Smooth muscle cell (in vitro differentiated cells): ENCODE data around the gene EXOG. TPM values are rescaled to one million over a fixed set of nuclear protein-coding genes. Genes with fewer than 3 reads are reported as not detected.

Experiments used
- DNase-seq: peaks from one replicate; lab custom pipeline; 2025; ENCODE audit not compliant: unreplicated experiment; lab: John Stamatoyannopoulos, UW
- H2AFZ ChIP-seq: fragments of 200-600 bp; sonication (generic); 2 replicates; pipeline ENCODE4 v1.6.0; 2016; ENCODE audit warnings: antibody characterized with exemption, low read depth, mild to moderate bottlenecking
- H3F3A ChIP-seq: fragments of 200-600 bp; sonication (generic); 2 replicates; pipeline ENCODE4 v1.6.0; 2017; ENCODE audit warnings: antibody characterized with exemption, low read depth
- H3K27ac ChIP-seq: fragments of 200-600 bp; sonication (generic); 2 replicates; pipeline ENCODE4 v1.5.1; 2016; ENCODE audit warnings: low read depth, mild to moderate bottlenecking
- H3K27me3 ChIP-seq: fragments of 200-600 bp; sonication (generic); 2 replicates; pipeline ENCODE4 v1.6.1; 2016; ENCODE audit warnings: low read depth, mild to moderate bottlenecking
- H3K36me3 ChIP-seq: fragments of 200-600 bp; sonication (generic); 2 replicates; pipeline ENCODE4 v1.5.1; 2016; ENCODE audit warnings: low read depth
- H3K4me1 ChIP-seq: fragments of 200-600 bp; sonication (generic); 2 replicates; pipeline ENCODE4 v1.5.1; 2016; ENCODE audit warnings: low read depth
- H3K4me2 ChIP-seq: fragments of 200-600 bp; sonication (generic); 2 replicates; pipeline ENCODE4 v1.6.0; 2016; ENCODE audit warnings: mild to moderate bottlenecking
- H3K4me3 ChIP-seq: fragments of 200-600 bp; sonication (generic); 2 replicates; pipeline ENCODE4 v1.5.1; 2016; ENCODE audit warnings: mild to moderate bottlenecking
- H3K79me2 ChIP-seq: fragments of 200-600 bp; sonication (generic); 2 replicates; pipeline ENCODE4 v1.6.0; 2016; ENCODE audit warnings: low read depth, mild to moderate bottlenecking
- H3K9ac ChIP-seq: fragments of 200-600 bp; sonication (generic); 2 replicates; pipeline ENCODE4 v1.6.0; 2016; ENCODE audit warnings: low read depth
- H3K9me3 ChIP-seq: fragments of 200-600 bp; sonication (generic); replicated peaks from 2 replicates; pipeline ENCODE4 v1.5.1; 2016; ENCODE audit warnings: low read depth
- H4K20me1 ChIP-seq: fragments of 200-600 bp; sonication (generic); 2 replicates; pipeline ENCODE4 v1.6.0; 2016; ENCODE audit warnings: low read depth
- WGBS: methylation state at CpG from one replicate; pipeline ENCODE4 v1.1.7; 2016; ENCODE audit warnings: low lambda C conversion rate; 5-methylcytosine and 5-hydroxymethylcytosine counted together
- polyA plus RNA-seq: library from polyadenylated mRNA; unstranded; fragments of >200 nt; fragmentation: Nextera tagmentation; extraction: Ambion mirVana; gene quantifications from 2 replicates; pipeline ENCODE4 v1.2.1, GENCODE V29; 2016
- total RNA-seq: library from RNA; depleted of rRNA; stranded (reverse); fragments of >200 nt; gene quantifications from 2 replicates; pipeline ENCODE4 v1.2.3, GENCODE V29; 2014
- TF ChIP-seq, protein P1 (sequence below): fragments of 200-600 bp; sonication (generic); IDR thresholded peaks from 2 replicates; pipeline ENCODE4 v1.5.1; 2017; ENCODE audit warnings: borderline replicate concordance, mild to moderate bottlenecking, antibody characterized with exemption; ENCODE audit not compliant: insufficient read depth, poor library complexity, severe bottlenecking

The EXOG gene
- total and polyA plus RNA-seq, 2 experiments from 2014 or later = 3.9 to 5.2 TPM

DNA sequence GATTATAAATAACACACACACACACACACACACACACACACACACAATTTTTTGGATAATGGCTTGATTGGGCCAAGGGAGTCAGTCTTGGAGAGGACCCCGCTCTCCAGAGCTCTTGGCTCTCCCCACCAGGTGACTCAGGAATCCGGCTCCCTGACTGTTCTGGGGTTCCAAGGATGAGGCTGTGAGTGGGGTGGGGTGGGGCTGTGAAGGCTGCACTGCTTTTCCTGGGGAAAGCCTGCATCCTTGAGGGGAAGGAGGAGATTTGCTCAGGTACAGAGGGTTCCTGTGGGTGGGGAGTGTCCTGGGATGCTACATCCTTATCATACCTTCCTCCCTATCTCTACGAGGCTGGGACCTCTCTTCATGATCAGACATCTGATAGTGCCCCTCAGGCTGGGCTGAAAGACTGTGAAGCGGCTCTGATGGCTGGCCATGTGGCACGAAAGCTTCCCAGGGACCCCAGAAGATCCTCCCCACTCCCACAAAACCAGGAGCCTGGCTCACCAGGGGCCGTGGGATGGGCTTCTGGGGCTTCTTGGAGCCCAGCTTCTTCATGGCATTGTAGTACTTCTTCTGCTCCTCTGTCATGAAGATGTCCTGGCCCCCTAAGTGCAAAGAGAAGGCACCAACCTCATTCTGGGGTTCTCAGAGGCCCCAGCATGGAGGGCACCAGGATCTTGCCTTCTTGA, 59.2 kb downstream of the EXOG start:
- TF ChIP-seq, protein P1, sequence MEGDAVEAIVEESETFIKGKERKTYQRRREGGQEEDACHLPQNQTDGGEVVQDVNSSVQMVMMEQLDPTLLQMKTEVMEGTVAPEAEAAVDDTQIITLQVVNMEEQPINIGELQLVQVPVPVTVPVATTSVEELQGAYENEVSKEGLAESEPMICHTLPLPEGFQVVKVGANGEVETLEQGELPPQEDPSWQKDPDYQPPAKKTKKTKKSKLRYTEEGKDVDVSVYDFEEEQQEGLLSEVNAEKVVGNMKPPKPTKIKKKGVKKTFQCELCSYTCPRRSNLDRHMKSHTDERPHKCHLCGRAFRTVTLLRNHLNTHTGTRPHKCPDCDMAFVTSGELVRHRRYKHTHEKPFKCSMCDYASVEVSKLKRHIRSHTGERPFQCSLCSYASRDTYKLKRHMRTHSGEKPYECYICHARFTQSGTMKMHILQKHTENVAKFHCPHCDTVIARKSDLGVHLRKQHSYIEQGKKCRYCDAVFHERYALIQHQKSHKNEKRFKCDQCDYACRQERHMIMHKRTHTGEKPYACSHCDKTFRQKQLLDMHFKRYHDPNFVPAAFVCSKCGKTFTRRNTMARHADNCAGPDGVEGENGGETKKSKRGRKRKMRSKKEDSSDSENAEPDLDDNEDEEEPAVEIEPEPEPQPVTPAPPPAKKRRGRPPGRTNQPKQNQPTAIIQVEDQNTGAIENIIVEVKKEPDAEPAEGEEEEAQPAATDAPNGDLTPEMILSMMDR = no peak
- Histone ChIP-seq H3K36me3 (no peaks in the 10 kb centered on the region), H3K27ac (no peak overlapping the region), H3K9me3 (no peaks in the 10 kb centered on the region), H2AFZ (no peak overlapping the region), H3F3A (no peaks in the 10 kb centered on the region), H4K20me1 (no peaks in the 10 kb centered on the region), H3K79me2 (no peaks in the 10 kb centered on the region), H3K9ac (no peak overlapping the region), H3K4me3 (no peak overlapping the region), H3K4me1 (no peaks in the 10 kb centered on the region), H3K4me2 (no peak overlapping the region), H3K27me3 (no peaks in the 10 kb centered on the region)
- 87% methylated on average over 6 of the region's 6 CpGs for WGBS
- DNase-seq = no peak

DNA sequence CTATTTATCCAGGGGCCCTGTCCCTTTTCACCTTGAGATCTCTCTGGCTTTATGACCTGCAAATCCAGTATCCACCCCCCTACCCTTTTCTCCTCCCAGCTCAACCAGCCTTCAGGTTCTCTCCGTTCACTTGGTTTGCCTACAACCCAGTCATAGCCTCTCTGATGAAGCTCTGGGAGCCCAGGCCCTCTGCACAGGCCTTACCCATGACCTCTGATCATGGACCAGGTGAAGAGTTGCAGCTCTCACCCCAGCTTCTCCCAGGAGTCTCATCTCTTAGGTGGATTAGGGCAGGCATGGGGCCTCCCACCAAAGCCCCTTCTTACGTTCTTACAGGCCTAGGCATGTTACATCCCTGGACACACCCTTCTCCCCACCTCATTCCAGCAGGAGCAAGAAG, 59.8 kb downstream of the EXOG start:
- no peak for DNase-seq

DNA sequence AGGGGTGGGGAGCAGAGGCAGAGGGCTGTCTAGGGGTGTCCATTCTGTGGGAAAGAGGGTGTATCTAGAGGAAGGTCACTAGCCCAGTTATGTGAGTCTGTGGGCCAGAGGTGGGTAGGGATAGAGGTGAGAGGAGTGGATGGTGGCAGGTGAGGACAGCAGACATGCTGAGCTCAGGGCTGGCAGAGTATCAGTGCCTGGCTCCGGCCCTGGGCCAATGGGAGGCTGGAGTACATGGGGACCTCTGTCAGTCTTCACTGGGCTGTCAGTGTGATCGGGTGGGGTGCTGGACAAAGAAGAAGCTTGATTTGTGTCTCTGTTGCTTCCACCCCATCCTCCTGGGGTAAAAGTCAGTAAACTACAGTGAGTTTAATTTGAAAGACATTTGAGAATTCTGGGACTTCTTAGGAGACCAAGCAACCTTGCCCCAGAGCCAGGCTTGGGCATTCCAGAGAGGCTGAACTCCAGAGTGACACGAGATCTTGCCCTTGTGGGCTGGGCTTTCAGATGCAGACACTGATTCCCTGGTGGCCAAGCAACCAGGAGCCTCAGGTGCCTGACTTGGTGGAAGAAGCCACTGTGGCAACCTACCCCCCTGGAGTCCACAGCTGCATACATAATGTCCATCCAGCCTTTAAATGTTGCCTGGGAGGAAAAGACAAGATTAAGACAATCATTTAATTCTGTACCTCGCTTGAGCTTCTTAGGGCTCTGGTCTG, 60.7 kb downstream of the EXOG start:
- Histone ChIP-seq H2AFZ (no peak overlapping the region), H3K4me1 (no peaks in the 10 kb centered on the region), H4K20me1 (no peaks in the 10 kb centered on the region), H3K9me3 (no peaks in the 10 kb centered on the region), H3K27me3 (no peaks in the 10 kb centered on the region), H3K4me2 (no peak overlapping the region), H3K79me2 (no peaks in the 10 kb centered on the region), H3K27ac (no peak overlapping the region), H3K36me3 (no peaks in the 10 kb centered on the region), H3K9ac (no peak overlapping the region), H3F3A (no peaks in the 10 kb centered on the region), H3K4me3 (no peak overlapping the region)
- 91% methylated on average over 4 of the region's 4 CpGs for WGBS
- TF ChIP-seq, protein P1 = no peak
- DNase-seq = no peak

More for the DNA sequence above, 59.8 kb downstream of the EXOG start:
- H3K27me3 ChIP-seq = no peaks in the 10 kb centered on the region
- no peaks in the 10 kb centered on the region for H3K36me3 ChIP-seq
- no peaks in the 10 kb centered on the region for H3K9me3 ChIP-seq
- no peak overlapping the region for H3K4me2 ChIP-seq
- TF ChIP-seq, protein P1 = no peak
- H3K4me1 ChIP-seq = no peaks in the 10 kb centered on the region
- no peaks in the 10 kb centered on the region for H3K79me2 ChIP-seq
- H3F3A ChIP-seq = no peaks in the 10 kb centered on the region
- H4K20me1 ChIP-seq = no peaks in the 10 kb centered on the region
- no peak overlapping the region for H3K27ac ChIP-seq
- no peak overlapping the region for H2AFZ ChIP-seq
- 89% methylated on average over 2 of the region's 2 CpGs for WGBS
- no peak overlapping the region for H3K9ac ChIP-seq
- H3K4me3 ChIP-seq = no peak overlapping the region
